KMS-11 (cell line): ENCODE data around the gene TMEM97.

Source experiments
- H2AFZ ChIP-seq: fragments of 200-600 bp; sonication (generic); 2 replicates; pipeline ENCODE4 v1.6.1; 2016; ENCODE audit warnings: antibody characterized with exemption, mixed run types, low read depth
- H3K27ac ChIP-seq: fragments of 200-600 bp; sonication (generic); 2 replicates; pipeline ENCODE4 v1.6.1; 2016; ENCODE audit warnings: mild to moderate bottlenecking, mixed run types
- H3K27me3 ChIP-seq: fragments of 200-600 bp; sonication (generic); 2 replicates; pipeline ENCODE4 v1.6.1; 2017; ENCODE audit warnings: mild to moderate bottlenecking, low read depth, mixed run types, moderate library complexity; ENCODE audit not compliant: insufficient read depth
- H3K36me3 ChIP-seq: fragments of 200-600 bp; sonication (generic); 2 replicates; pipeline ENCODE4 v1.6.1; 2017; ENCODE audit warnings: mild to moderate bottlenecking, mixed run types; ENCODE audit not compliant: insufficient read depth
- H3K4me1 ChIP-seq: fragments of 200-600 bp; sonication (generic); 2 replicates; pipeline ENCODE4 v1.6.1; 2016; ENCODE audit warnings: mild to moderate bottlenecking, low read depth, mixed run types; ENCODE audit not compliant: poor library complexity, severe bottlenecking
- H3K4me2 ChIP-seq: fragments of 200-600 bp; sonication (generic); 2 replicates; pipeline ENCODE4 v1.7.0; 2016; ENCODE audit warnings: mild to moderate bottlenecking, mixed run types
- H3K4me3 ChIP-seq: fragments of 200-600 bp; sonication (generic); IDR thresholded peaks from 2 replicates; pipeline ENCODE4 v1.6.1; 2017; ENCODE audit warnings: low read depth, low read length, mixed read lengths; ENCODE audit not compliant: insufficient read depth
- H3K79me2 ChIP-seq: fragments of 200-600 bp; sonication (generic); 2 replicates; pipeline ENCODE4 v1.6.1; 2016; ENCODE audit warnings: low read depth, mixed run types; ENCODE audit not compliant: insufficient read depth
- H3K9ac ChIP-seq: fragments of 200-600 bp; sonication (generic); 2 replicates; pipeline ENCODE4 v1.6.1; 2016; ENCODE audit warnings: mild to moderate bottlenecking, mixed run types
- H4K20me1 ChIP-seq: fragments of 200-600 bp; sonication (generic); 2 replicates; pipeline ENCODE4 v1.6.1; 2016; ENCODE audit warnings: mild to moderate bottlenecking, mixed run types; ENCODE audit not compliant: insufficient read depth
- CTCF ChIP-seq: fragments of 200-600 bp; sonication (generic); conservative IDR thresholded peaks from 2 replicates; pipeline ENCODE4 v1.6.1; 2017; ENCODE audit warnings: low read depth, mild to moderate bottlenecking, antibody characterized with exemption, low read length, moderate library complexity, mixed read lengths

TMEM97 gene

GRCh38 chr17:28368306-28368831, 49.4 kb downstream of the TMEM97 start:
- H3K4me2 ChIP-seq = no peak overlapping the region
- no peaks in the 10 kb centered on the region for H3K36me3 ChIP-seq
- H3K27me3 ChIP-seq = no peaks in the 10 kb centered on the region; the same call in 1 of the 2 replicates
- H3K9ac ChIP-seq = no peak overlapping the region
- no peaks in the 10 kb centered on the region for H3K79me2 ChIP-seq
- H2AFZ ChIP-seq = no peak overlapping the region
- no peak overlapping the region for H3K4me3 ChIP-seq
- no peak overlapping the region for H3K27ac ChIP-seq
- TF ChIP-seq CTCF = no peak
- peaks cover 14% of the 10 kb centered on the region for H3K4me1 ChIP-seq
- H4K20me1 ChIP-seq = no peaks in the 10 kb centered on the region

GRCh38 chr17:28368915-28369683, 50.1 kb downstream of the TMEM97 start:
- Histone ChIP-seq H3K4me1 (peaks cover 18% of the 10 kb centered on the region), H3K36me3 (no peaks in the 10 kb centered on the region), H3K4me3 (no peak overlapping the region), H4K20me1 (no peaks in the 10 kb centered on the region), H3K79me2 (no peaks in the 10 kb centered on the region), H2AFZ (no peak overlapping the region), H3K27me3 (no peaks in the 10 kb centered on the region; the same call in 1 of the 2 replicates), H3K4me2 (no peak overlapping the region), H3K9ac (no peak overlapping the region), H3K27ac (no peak overlapping the region)
- no peak for TF ChIP-seq CTCF

GRCh38 chr17:28369684-28370034, 50.7 kb downstream of the TMEM97 start:
- Histone ChIP-seq H4K20me1 (no peaks in the 10 kb centered on the region), H2AFZ (no peak overlapping the region), H3K4me1 (peaks cover 18% of the 10 kb centered on the region), H3K27ac (no peak overlapping the region), H3K4me3 (no peak overlapping the region), H3K9ac (no peak overlapping the region), H3K79me2 (no peaks in the 10 kb centered on the region), H3K27me3 (no peaks in the 10 kb centered on the region; the same call in 1 of the 2 replicates), H3K36me3 (no peaks in the 10 kb centered on the region), H3K4me2 (no peak overlapping the region)
- no peak for TF ChIP-seq CTCF

GRCh38 chr17:28370035-28370743, 51.2 kb downstream of the TMEM97 start, which contains the start of gene VTN:
TSS of gene VTN (minus strand) at chr17:28370307. CDS start at chr17:28370203, 104 bp downstream.
- Histone ChIP-seq H3K36me3 (no peaks in the 10 kb centered on the region), H3K4me1 (peaks cover 18% of the 10 kb centered on the region), H4K20me1 (no peaks in the 10 kb centered on the region), H3K27ac (no peak within 1 kb of the TSS), H3K4me3 (no peak within 1 kb of the TSS), H3K9ac (no peak within 1 kb of the TSS), H3K4me2 (peak within 1 kb of the TSS; percentile 94), H2AFZ (peak within 1 kb of the TSS; percentile 98; the same call in 1 of the 2 replicates), H3K79me2 (no peaks in the 10 kb centered on the region), H3K27me3 (no peaks in the 10 kb centered on the region; the same call in 1 of the 2 replicates)
- TF ChIP-seq CTCF = no peak
